Bone marrow (tissue), 2 donors: ENCODE measurements around the gene TRIM4.
A peak's percentile ranks its signal among the peaks of the same experiment; 100 is the strongest.
"Not testable (repeated sequence)": the region's sequence is repeated elsewhere in the genome, so short reads cannot be mapped to it uniquely, and the experiment has no call there.

Experiments
- DNase-seq, 2 donors: peaks; one replicate each; lab custom pipeline; 2025; lab: John Stamatoyannopoulos, UW

The TRIM4 gene, protein sequence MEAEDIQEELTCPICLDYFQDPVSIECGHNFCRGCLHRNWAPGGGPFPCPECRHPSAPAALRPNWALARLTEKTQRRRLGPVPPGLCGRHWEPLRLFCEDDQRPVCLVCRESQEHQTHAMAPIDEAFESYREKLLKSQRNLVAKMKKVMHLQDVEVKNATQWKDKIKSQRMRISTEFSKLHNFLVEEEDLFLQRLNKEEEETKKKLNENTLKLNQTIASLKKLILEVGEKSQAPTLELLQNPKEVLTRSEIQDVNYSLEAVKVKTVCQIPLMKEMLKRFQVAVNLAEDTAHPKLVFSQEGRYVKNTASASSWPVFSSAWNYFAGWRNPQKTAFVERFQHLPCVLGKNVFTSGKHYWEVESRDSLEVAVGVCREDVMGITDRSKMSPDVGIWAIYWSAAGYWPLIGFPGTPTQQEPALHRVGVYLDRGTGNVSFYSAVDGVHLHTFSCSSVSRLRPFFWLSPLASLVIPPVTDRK

DNA sequence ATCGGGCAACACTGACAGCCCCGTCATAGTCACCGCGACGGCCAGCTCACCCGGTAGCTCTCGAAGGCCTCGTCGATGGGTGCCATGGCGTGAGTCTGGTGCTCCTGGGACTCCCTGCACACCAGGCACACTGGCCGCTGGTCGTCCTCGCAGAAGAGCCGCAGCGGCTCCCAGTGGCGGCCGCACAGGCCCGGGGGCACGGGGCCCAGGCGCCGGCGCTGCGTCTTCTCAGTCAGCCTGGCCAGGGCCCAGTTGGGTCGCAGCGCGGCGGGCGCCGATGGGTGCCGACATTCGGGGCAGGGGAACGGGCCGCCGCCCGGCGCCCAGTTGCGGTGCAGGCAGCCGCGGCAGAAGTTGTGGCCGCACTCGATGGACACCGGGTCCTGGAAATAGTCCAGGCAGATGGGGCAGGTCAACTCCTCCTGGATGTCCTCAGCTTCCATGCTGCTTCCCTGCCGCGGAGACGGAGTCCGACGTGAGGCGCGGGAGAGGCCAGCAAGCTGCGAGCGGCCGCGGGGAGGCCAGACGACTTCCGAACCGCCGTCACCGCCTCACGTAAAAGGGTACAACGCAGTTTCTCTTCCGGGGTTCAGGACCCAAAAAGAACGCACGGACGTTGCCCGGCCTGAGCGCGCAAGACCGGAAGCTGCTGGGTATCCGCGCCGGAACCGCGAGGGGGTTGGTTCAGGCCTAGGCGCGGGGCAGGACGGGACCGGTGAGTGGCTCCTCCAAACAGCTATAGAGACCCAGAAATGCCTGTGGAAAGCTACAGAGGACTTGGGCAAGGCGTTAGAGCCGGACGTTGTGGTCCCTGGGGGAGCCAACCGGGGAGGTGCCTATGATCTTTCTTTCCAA, at the start of gene TRIM4:
Gene TRIM4 (minus strand): TSS at position 572 of the 855 bp plus-strand sequence. CDS start 129 bp downstream, at position 443.
- DNase-seq = peak; percentile 79 to 88

DNA sequence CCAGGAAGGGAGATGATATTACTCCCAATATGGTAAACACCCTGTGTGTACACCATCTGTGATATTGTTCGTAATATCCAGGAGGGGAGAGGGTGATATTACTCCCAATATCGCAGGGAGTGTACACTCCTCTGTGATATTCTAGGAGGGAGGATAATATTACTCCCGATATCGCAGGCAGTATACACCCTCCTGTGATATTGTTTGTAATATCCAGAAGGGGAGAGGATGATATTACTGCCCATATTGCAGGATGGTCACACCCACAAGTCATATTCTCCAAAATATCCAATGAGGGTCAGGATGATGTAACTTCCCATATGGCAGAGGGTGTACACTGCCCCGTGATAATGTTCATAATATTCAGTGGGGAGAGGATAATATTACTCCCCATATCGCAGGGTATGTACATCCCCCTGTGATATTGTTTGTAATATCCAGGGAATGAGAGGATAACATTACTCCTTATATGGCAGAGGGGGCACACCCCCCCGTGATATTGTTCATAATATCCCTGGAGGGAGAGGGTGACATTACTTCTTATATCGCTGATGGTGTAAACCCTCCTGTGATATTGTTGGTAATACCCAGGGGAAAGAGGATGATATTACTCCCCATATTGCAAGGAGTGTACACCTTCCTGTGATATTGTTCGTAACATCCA, 39.4 kb upstream of the TRIM4 start:
- DNase-seq = no peak

DNA sequence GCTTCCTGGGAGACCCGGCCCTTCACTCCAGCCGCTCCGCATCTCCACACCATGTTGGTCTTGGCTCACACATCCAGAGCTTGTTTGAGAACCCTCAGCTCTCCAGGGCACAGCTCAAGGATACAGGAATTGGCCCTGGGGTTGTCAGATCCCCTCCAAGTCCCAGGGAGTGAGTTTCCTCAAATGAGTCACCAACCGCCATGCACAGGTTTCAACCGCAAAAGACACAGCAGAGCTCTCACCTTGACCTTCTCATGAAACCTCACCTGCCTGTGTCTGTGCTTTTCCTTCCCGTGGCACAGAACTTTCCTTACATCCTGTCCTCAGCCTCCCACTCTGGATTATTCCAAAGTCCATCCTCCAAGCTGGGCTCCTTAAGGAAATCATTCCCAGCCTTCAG, 35.9 kb upstream of the TRIM4 start:
- no peak for DNase-seq

DNA sequence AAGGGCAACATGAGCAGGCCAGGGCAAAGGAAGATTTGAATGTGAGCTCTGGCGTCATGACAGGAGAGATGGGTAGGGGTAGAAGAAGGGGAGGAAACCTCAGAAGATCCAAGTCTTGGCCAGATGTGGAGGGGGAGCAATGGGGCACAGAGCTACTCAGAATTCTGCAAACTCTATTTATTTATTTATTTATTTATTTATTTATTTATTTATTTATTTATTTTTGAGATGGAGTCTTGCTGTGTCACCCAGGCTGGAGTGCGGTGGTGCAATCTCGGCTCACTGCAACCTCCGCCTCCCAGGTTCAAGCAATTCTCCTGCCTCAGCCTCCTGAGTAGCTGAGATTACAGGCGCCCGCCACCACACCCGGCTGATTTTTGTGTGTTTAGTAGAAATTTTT, 35.3 kb upstream of the TRIM4 start:
- not testable (repeated sequence) for DNase-seq

DNA sequence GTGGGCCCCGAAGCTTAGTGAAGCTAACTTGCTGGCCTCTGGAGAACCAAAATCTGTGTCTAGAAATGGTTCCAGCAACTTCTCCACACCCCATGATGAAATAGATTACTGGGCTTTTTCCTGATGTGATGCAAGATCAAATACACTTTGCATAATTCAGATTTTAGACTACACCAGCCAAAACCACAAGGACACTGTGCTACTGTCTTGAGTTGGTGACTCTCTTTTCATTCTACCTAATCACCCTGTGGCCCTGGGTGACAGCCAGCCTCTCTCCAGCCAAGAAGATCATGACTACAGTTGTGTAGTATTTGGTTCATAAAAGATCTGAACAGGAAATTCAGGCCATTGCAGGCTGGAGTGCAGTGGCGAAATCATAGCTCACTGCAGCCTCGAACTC, 34.3 kb upstream of the TRIM4 start:
- peak in 1 of 2 donors; percentile 6 for DNase-seq

DNA sequence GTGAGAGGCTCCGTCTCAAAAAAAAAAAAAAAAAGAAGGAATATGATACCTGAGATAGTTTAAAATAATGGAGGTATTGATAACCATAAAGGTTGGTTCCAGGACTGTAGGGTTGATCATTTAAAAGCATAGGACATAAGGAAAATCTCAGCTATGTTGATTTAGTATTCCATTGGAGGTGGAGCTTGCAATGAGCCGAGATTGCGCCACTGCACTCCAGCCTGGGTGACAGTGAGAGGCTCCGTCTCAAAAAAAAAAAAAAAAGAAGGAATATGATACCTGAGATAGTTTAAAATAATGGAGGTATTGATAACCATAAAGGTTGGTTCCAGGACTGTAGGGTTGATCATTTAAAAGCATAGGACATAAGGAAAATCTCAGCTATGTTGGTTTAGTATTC, 33.3 kb upstream of the TRIM4 start:
- DNase-seq = not testable (repeated sequence)

DNA sequence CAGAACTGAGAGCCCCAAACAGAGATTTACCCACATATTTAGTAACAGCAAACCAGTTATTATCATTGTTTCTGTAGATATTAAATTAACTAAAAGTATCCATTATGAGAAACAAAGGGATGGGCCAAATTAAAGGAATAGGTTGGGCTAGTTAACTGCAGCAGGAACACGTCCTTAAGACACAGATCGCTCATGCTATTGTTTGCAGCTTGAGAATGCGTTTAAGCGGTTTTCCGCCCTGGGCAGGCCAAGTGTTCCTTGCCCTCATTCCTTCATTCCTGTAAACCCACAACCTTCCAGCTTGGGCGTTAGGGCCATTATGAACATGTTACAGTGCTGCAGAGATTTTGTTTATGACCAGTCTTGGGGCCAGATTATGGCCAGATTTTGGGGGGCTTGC, 31.5 kb upstream of the TRIM4 start:
- DNase-seq = not testable (repeated sequence)

DNA sequence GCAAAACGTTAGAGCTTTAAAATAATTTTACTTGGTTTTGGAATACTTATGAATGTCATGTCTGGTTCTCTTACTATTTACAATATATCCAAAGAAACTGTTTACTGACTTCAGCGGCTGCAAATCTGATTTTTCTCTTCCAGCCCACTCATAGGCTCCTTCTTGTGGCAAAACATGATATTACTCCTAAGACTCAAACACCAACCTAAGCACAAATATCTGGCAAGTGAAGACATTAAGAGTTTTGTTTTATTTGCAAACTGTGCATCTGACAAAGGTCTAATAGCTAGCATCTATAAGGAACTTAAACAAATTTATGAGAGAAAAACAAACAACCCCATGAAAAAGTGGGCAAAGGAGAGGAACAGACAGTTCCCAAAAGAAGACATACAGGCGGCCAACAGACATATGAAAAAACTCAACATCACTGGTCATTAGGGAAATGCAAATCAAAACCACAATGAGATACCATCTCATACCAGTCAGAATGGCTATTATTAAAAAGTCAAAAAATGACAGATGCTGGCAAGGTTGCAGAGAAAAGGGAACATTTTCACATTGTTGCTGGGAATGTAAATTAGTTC, 30.4 kb upstream of the TRIM4 start:
- DNase-seq = no peak

DNA sequence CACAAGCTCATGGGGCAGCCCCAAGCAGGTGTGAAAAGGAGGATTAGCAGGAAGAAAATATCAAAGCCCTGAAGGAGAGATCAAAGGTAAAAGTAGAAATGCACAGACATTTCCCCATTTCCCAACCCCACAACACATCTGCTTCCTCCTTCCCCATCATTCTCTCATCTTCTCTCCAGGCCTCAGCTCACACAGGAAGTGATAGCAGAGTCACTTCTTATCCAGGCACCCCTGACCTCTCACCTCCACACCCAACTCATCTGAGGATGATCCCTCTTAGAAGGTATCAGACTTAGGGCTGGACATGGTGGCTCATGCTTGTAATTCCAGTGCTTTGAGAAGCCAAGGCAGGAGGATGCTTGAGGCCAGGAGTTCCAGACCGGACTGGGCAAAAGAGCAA, 28.3 kb upstream of the TRIM4 start:
- DNase-seq = no peak

DNA sequence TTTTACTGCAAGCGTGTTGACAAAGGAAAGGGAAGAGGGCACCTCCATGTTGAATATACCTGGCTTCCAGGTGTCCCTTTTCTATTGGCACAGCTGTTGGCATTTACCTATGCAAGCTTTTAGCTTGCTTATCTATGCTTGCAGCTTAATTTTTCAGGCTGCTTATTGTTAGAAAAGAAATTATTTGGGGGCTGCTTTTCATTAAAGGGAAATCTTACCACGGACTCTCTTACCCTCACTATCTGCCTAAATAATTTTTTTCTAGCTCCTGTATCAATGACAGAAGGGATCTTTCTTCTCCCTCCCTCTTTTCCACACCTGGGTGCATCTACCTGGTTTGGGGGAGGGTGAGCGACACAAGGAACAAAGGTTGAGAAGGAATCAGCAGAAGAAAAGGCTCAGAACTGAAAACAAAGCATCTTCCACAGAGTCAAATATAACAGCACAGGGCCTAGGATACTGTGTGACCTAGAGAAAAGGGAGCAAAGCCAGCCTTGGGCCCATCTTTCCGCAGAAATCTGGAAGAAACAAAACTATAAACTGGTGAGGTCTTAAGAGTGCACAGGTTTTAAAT, 25.3 kb upstream of the TRIM4 start:
- no peak for DNase-seq

DNA sequence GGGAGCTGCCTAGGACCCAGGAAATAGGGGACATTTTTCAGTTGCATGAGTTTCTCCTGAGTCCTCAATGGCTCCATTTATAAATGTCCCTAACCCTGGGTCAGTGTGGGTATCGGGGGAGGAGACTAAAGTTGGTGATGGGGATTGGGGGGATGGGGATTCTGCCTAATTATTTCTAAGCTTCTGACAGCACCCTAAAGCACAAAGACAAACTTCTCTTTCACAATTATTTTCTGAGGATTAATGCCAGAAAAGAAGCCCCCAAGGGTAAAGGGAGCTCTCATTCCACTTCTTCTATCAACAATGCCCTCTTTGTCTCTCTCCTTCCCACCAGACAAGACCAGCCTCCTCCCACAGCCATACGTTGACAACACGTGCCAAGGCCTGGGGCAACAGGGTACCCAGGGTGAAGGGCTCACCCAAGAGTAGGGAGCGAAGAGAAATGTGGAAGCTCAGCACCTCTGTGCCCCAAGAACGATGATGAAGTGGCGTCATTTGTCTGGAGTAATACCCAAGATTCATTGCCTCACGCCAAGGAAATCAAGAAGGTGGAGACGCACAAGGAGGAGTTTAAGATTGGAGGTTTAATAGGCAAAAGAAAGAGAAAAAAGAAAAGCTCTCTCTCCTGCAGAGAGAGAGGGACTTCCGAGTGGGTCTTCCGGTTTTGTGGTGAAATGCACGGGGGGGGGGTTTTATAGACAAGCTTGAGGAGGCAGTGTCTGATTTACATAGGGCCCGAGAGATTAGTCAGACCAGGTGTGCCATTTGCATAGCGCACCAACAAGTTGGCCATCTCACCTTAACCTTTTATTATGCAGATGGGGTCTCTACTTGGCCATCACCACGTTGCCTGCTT, 24.5 kb upstream of the TRIM4 start:
- no peak for DNase-seq

DNA sequence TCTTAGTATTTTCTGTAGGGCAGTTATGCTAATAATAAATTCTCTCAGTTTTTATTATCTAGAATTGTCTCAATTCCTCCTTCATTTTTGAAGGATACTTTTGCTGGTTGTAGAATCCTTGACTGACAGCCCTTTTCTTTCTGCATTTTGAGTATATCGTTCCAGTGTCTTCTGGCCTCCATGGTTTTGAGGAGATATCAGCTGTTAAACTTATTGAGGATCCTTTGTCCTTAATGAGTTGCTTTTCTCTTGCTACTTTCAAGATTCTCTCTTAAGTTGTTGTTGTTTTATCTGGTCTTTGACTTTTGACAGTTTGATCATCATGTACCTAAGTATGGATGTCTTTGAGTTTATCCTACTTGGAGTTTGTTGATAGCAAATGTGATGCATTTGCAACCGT, 19.0 kb upstream of the TRIM4 start:
- DNase-seq = no peak

DNA sequence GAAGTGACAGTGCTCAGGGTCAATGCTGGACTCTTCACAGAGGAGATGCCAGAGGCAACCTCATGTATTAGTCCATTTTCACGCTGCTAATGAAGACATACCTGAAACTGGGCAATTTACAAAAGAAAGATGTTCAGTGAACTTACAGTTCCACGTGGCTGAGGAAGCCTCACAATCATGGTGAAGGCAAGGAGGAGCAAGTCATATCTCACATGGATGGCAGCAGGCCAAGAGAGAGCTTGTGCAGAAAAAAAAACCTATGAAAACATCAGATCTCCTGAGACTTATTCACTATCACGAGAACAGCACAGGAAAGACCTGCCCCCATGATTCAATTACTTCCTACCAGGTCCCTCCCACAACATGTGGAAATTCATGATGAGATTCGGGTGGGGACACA, 15.7 kb upstream of the TRIM4 start:
- DNase-seq = not testable (repeated sequence)

DNA sequence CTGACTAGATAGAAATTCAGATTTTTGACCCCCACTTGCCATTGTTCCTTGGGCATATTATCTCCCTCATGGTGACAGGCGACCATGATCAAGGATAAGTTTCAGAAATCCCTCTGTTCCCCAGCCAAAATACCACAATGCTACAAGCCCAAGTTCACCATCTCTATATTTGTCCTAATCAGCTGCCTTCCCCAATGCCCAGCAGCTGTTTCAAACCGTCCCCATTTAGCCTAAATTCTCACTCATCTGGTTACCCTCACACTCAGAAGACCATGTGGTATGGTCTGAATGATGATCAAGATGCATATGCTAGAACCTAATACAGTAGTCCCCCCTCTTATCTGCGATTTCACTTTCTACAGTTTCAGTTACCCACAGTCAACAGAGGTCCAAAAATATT, 11.0 kb upstream of the TRIM4 start:
- DNase-seq = no peak

DNA sequence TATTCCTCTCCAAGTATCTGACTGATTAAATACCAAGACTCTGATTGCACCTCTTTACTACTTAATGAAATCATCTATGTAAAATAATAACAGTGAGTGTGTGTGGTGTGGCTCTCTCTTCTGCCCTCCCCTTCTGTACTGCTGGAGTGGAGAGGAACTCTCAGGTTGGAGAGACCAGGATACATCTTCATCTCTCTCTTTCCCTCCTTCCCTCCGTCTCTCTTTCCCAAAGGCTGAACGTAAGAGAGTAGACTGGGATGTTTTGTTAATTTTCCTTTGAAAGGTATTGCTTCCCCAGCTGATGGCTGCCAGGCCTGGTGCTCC, 10.4 kb upstream of the TRIM4 start:
- no peak for DNase-seq

DNA sequence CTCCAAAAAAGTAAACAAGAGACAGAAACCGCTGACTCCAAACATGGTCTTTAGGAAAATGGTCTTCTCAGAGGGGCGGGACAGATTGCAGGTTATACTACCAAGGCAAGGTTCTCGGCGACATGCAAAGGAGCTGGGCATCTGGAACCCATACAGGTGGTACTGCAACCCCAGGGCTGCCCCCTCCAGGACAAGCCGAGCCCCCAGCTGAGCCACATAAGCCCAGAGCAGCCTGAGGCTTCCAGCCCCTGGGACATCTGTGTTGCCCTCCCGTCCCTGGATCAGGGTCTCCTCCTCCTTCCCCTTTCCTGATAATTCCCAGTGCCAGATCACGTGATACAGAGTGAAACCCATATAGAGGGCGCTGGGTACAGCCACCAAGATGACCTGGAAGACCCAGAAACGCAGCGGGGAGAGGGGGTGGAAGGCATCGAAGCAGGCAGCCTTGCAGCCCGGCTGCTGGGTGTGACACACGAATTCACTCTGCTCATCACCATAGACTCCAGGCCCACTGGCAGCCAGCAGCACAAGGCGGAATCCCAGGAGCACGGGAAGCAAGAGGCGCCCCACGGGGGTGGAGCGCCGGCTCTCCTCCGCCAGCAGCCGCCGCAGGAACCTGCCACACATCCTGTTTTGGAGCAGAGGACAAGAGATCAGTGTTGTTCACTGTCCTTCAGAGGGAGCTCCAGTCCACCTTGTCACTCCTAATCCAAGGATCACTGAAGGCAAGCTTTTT, 9.8 kb upstream of the TRIM4 start, which contains the start of gene GJC3:
Gene GJC3 (minus strand): TSS at position 627 of the 736 bp plus-strand sequence. CDS start 0 bp downstream, at position 627.
- peak in 1 of 2 donors; percentile 45 for DNase-seq

DNA sequence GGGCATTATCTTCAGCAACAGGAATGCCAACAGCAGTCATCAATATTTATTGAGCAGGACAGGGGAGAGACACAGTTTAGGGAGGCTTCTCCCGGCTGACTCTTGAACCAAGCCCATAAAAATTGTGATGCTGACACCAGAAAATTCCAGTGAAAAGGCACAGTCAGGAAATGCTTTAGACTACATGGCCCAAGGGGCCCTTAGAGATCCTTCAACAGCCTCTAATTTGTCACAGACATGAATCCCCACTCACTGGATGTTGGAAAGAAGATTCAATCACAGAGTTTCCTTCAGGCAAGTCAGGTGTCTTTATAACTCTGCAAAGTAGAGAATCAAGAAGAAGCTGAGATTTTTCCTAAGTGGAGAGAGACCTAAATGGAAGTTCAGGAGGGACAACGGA, 8.9 kb upstream of the TRIM4 start:
- DNase-seq = no peak

DNA sequence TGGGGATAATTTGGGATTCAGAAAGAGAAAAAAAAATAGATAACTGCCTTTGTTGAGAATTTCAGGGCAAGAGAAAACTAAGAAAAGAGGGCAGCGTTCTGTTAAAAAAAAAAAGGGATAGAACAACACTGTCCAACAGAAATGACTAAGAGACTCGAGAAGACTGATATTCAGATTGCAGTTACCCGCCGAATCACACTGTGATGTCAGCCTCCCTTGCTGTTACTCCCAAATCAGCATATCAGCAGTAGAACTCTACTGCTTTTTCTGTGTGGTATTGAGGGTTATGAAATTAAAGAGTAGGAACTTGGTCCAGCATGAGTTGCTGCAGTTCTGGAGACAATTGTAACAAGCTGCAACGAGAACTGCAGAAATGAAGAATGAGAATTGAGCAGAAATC, 8.2 kb upstream of the TRIM4 start:
- DNase-seq = no peak

DNA sequence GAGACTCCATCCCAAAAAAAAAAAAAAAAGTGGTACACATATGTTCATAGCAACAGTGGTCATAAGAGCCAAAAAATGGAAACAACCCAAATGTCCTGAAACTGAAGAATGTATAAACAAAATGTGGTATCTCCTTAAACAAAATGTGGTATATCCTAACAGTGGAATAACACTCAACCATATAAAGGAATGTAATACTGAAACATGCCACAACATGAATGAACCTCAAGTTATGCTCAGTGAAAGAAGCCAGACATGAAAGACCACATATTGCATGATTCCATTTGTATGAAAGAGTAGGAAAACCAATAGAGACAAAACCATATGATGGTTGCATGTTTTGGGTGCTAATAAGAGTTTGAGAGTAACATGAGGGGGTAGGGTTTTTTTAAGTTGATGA, 7.0 kb upstream of the TRIM4 start:
- DNase-seq = no peak

DNA sequence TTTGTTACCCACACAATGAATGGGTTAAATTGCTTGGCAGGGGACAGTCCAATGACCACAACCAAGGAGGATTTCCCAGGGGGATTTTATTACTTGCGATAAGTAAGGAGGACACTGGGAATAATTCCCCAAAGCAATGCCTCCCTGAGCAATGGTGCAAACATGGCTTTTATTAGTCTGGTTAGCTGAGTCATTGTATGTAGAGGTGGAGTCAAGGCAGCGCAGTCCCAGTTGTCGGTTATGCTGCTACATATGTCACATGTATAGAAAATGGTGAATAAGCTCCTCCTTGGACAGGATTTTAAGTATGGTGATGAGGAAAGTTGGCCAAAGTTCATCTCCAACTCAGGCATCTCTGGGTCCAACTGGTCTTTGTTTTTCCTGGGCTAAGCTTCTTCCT, 3.9 kb upstream of the TRIM4 start:
- DNase-seq = no peak
